ENCODE results near the gene RIPK3.

RIPK3 gene

DNA sequence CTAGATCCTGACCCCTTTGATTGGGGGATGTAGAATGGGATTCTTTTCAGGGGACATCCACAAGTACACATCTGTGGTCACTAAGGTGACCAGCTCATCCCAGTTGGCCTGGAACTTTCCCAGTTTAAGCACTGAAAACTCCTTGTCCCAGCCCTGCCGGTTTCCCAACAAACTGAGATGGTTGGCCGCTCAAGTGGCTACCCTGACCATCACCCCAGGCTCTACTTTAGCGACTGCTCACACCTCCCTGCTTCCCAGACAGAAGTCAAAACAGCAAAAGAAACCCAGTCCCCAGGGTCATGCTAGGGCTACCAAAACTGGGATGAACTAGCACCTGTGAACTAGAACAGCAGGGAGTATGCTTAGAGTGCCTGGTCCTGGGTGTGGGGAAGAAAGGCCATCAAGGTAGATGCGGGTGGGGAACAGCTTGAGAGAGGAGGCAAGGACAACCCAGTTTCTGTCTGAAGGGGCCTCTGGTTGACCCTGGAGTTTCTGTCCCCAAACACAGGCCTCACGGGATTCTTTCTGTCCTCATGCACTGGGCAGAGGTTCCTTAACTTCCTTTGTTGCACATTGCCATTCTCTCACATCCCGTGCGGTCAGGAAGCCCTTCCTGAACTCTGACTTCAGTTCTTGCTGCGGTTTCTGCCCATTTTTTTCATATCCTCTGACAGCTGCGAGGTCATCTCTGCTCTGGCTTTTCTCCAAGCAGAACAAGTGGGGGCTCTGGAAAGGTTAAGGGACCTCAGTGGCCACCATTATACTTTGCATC, 26.9 kb downstream of the RIPK3 start:
- peaks cover 22% of the 10 kb centered on the region for H3K36me3 ChIP-seq (ENCODE audit: insufficient read depth, low read length)
- ATAC-seq (ENCODE audit: insufficient read depth, low read depth): no peak
- H3K4me2 ChIP-seq (ENCODE audit: insufficient read depth, low read length): no peak overlapping the region
- no peak overlapping the region for H2AFZ ChIP-seq (ENCODE audit: low read depth, low read length)
- no peaks in the 10 kb centered on the region for H4K20me1 ChIP-seq (ENCODE audit: insufficient read depth, low read length)
- no peak overlapping the region for H3K9ac ChIP-seq (ENCODE audit: low read depth, low read length)
- no peak overlapping the region for H3K27ac ChIP-seq (ENCODE audit: low read length)
- no peaks in the 10 kb centered on the region for H3K4me1 ChIP-seq (ENCODE audit: insufficient read depth, low read length)
- DNase-seq: no peak
- no peaks in the 10 kb centered on the region for H3K79me2 ChIP-seq (ENCODE audit: insufficient read depth, low read length)
- no peaks in the 10 kb centered on the region for H3K9me3 ChIP-seq (ENCODE audit: insufficient read depth, low read length, severe bottlenecking)
- TF ChIP-seq, protein P1, sequence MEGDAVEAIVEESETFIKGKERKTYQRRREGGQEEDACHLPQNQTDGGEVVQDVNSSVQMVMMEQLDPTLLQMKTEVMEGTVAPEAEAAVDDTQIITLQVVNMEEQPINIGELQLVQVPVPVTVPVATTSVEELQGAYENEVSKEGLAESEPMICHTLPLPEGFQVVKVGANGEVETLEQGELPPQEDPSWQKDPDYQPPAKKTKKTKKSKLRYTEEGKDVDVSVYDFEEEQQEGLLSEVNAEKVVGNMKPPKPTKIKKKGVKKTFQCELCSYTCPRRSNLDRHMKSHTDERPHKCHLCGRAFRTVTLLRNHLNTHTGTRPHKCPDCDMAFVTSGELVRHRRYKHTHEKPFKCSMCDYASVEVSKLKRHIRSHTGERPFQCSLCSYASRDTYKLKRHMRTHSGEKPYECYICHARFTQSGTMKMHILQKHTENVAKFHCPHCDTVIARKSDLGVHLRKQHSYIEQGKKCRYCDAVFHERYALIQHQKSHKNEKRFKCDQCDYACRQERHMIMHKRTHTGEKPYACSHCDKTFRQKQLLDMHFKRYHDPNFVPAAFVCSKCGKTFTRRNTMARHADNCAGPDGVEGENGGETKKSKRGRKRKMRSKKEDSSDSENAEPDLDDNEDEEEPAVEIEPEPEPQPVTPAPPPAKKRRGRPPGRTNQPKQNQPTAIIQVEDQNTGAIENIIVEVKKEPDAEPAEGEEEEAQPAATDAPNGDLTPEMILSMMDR (IDR thresholded peaks at IDR 0.05; ENCODE audit: borderline replicate concordance, extremely low read depth, low read length, poor library complexity, severe bottlenecking): no peak
- TF ChIP-seq EZH2 (IDR thresholded peaks at IDR 0.05; ENCODE audit: borderline replicate concordance, low read depth, low read length, severe bottlenecking): no peak
- H3K4me3 ChIP-seq (ENCODE audit: low read depth in 1 of 2, low read length in 2 of 2): no peak overlapping the region
- no peaks in the 10 kb centered on the region for H3K27me3 ChIP-seq (ENCODE audit: insufficient read depth, low read length, poor library complexity)

DNA sequence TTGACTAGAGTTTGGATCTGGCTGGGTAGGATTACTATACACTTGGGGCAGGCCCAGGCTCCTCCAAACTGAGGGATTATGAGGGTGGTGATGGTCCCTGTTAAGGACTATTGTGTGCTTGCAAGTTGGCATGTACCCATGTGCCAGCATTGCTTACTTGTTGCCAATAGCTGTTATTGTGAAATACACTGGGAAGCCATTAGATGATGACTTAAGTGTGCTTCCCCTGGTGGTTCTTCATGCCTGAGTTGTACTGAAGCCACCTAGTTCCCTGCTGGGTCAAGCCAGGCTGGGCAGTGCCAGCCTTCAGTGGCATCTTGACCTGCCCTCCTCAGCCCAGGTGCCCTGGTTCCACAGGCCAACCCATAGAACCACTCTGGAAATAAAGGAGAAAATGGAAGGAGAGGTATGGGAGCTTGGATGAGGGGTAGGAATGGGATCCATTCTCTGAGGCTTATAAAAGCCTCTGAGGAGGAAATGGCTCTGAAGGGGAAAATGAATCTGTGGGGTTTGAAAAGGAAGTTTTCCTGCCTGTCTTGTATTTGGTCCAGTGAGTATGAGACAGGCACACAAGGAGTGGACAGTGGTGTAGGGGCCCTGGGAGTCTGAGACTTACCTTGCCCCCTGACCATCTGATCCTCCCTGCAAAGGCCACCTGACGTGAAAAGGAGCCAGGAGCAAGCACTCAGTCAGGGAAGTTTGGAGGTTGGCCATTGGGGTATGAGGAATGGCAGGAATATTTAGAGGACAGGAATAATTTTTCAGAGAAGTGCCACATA, 27.8 kb downstream of the RIPK3 start:
- Histone ChIP-seq H3K9me3 (ENCODE audit: insufficient read depth, low read length, severe bottlenecking) (no peaks in the 10 kb centered on the region), H2AFZ (ENCODE audit: low read depth, low read length) (no peak overlapping the region), H3K4me2 (ENCODE audit: insufficient read depth, low read length) (no peak overlapping the region), H3K79me2 (ENCODE audit: insufficient read depth, low read length) (no peaks in the 10 kb centered on the region), H3K27me3 (ENCODE audit: insufficient read depth, low read length, poor library complexity) (no peaks in the 10 kb centered on the region), H3K36me3 (ENCODE audit: insufficient read depth, low read length) (peaks cover 30% of the 10 kb centered on the region), H3K4me1 (ENCODE audit: insufficient read depth, low read length) (no peaks in the 10 kb centered on the region), H3K9ac (ENCODE audit: low read depth, low read length) (no peak overlapping the region), H3K27ac (ENCODE audit: low read length) (no peak overlapping the region), H3K4me3 (ENCODE audit: low read depth in 1 of 2, low read length in 2 of 2) (no peak overlapping the region), H4K20me1 (ENCODE audit: insufficient read depth, low read length) (0 out of 2 replicates have a peak, but pooled peaks cover 4% of the 10 kb centered on the region)
- no peak for DNase-seq
- no peak for ATAC-seq (ENCODE audit: insufficient read depth, low read depth)
- TF ChIP-seq, protein P1 (IDR thresholded peaks at IDR 0.05; ENCODE audit: borderline replicate concordance, extremely low read depth, low read length, poor library complexity, severe bottlenecking): no peak

DNA sequence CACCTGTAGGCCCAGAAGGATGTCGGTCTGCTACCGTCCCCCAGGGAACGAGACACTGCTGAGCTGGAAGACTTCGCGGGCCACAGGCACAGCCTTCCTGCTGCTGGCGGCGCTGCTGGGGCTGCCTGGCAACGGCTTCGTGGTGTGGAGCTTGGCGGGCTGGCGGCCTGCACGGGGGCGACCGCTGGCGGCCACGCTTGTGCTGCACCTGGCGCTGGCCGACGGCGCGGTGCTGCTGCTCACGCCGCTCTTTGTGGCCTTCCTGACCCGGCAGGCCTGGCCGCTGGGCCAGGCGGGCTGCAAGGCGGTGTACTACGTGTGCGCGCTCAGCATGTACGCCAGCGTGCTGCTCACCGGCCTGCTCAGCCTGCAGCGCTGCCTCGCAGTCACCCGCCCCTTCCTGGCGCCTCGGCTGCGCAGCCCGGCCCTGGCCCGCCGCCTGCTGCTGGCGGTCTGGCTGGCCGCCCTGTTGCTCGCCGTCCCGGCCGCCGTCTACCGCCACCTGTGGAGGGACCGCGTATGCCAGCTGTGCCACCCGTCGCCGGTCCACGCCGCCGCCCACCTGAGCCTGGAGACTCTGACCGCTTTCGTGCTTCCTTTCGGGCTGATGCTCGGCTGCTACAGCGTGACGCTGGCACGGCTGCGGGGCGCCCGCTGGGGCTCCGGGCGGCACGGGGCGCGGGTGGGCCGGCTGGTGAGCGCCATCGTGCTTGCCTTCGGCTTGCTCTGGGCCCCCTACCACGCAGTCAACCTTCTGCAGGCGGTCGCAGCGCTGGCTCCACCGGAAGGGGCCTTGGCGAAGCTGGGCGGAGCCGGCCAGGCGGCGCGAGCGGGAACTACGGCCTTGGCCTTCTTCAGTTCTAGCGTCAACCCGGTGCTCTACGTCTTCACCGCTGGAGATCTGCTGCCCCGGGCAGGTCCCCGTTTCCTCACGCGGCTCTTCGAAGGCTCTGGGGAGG, 28.9 kb downstream of the RIPK3 start, which contains the start of gene LTB4R:
TSS of gene LTB4R (plus strand) at position 857 of the 959 bp plus-strand sequence. CDS start 4,150 bp downstream, outside the sequence.
- Histone ChIP-seq H2AFZ (ENCODE audit: low read depth, low read length) (no peak within 1 kb of the TSS), H3K36me3 (ENCODE audit: insufficient read depth, low read length) (peaks cover 41% of the 10 kb centered on the region), H3K4me2 (ENCODE audit: insufficient read depth, low read length) (no peak within 1 kb of the TSS), H3K4me1 (ENCODE audit: insufficient read depth, low read length) (no peaks in the 10 kb centered on the region), H4K20me1 (ENCODE audit: insufficient read depth, low read length) (0 out of 2 replicates have a peak, but pooled peaks cover 5% of the 10 kb centered on the region), H3K27ac (ENCODE audit: low read length) (no peak within 1 kb of the TSS), H3K27me3 (ENCODE audit: insufficient read depth, low read length, poor library complexity) (no peaks in the 10 kb centered on the region), H3K9ac (ENCODE audit: low read depth, low read length) (no peak within 1 kb of the TSS), H3K79me2 (ENCODE audit: insufficient read depth, low read length) (no peaks in the 10 kb centered on the region), H3K9me3 (ENCODE audit: insufficient read depth, low read length, severe bottlenecking) (no peaks in the 10 kb centered on the region), H3K4me3 (ENCODE audit: low read depth in 1 of 2, low read length in 2 of 2) (no peak within 1 kb of the TSS)
- DNase-seq (no peak), ATAC-seq (ENCODE audit: insufficient read depth, low read depth) (no peak)
- TF ChIP-seq EZH2 (IDR thresholded peaks at IDR 0.05; ENCODE audit: borderline replicate concordance, low read depth, low read length, severe bottlenecking): no peak
- TF ChIP-seq, protein P1 (IDR thresholded peaks at IDR 0.05; ENCODE audit: borderline replicate concordance, extremely low read depth, low read length, poor library complexity, severe bottlenecking): no peak

Data from DND-41 (cell line).